ENCODE measurements around the gene SHROOM2. TPM values are rescaled to one million over a fixed set of nuclear protein-coding genes. Genes with fewer than 3 reads are reported as not detected.

Gene SHROOM2
- total RNA-seq, 4 donors from 2014 or later: 7.8 to 13.2 (median 11.2) TPM

- intact Hi-C loops (cut with DNase I): no loop called here
- H3K27me3 ChIP-seq: no peaks in the 10 kb centered on the region
- no peak overlapping the region for H3K27ac ChIP-seq
- WGBS, 2 donors: 69 to 70% methylated on average over 5 of the region's 5 CpGs
- no peaks in the 10 kb centered on the region for H3K4me1 ChIP-seq
- TF ChIP-seq, protein P1, sequence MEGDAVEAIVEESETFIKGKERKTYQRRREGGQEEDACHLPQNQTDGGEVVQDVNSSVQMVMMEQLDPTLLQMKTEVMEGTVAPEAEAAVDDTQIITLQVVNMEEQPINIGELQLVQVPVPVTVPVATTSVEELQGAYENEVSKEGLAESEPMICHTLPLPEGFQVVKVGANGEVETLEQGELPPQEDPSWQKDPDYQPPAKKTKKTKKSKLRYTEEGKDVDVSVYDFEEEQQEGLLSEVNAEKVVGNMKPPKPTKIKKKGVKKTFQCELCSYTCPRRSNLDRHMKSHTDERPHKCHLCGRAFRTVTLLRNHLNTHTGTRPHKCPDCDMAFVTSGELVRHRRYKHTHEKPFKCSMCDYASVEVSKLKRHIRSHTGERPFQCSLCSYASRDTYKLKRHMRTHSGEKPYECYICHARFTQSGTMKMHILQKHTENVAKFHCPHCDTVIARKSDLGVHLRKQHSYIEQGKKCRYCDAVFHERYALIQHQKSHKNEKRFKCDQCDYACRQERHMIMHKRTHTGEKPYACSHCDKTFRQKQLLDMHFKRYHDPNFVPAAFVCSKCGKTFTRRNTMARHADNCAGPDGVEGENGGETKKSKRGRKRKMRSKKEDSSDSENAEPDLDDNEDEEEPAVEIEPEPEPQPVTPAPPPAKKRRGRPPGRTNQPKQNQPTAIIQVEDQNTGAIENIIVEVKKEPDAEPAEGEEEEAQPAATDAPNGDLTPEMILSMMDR (IDR thresholded peaks at IDR 0.05): no peak
- TF ChIP-seq POLR2A (IDR thresholded peaks at IDR 0.05): no peak
- no peak for DNase-seq
- H3K36me3 ChIP-seq: no peaks in the 10 kb centered on the region
- H3K9me3 ChIP-seq: no peaks in the 10 kb centered on the region
- no peak overlapping the region for H3K4me3 ChIP-seq
Measured at GRCh38 chrX:9961750-9962149, 175.5 kb downstream of the SHROOM2 start.

DNA sequence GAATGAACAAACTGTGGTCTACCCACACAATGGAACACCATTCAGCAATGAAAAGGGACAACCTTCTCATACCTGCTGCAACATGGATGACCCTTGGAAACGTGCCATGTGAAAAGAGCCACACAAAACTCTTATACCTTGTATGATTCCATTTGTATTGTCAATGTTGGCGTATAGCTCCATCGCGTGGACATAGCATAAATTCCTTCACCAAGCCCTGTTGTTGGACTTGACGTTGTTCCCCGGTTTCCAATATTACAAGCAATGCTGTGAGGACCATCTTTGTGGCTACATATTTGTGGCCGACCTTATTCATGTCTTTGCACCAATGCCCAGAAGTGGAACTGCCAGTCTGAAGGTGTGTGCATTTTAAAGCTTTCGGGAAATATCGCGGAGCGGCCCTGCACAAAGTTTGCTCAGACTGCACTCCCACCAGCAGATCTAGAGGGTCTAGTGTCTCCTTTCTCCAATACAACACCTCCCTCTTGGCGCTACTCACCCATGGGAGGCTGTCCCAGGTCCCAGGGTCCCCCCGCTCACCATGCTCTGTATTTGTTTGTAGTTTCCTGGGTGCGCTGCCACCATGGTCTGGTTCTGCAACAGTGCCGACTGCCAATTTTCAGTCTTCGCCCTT lies 180.7 kb downstream of the SHROOM2 start, which contains the start of gene CLDN34:
CLDN34 (plus strand) TSS at position 584 of the 634 bp plus-strand sequence; CDS start at position 584, 0 bp downstream.
- H3K36me3 ChIP-seq: no peaks in the 10 kb centered on the region
- intact Hi-C loops (cut with DNase I): no loop called here
- no peak for DNase-seq
- no peaks in the 10 kb centered on the region for H3K4me1 ChIP-seq
- no peaks in the 10 kb centered on the region for H3K27me3 ChIP-seq
- no peaks in the 10 kb centered on the region for H3K9me3 ChIP-seq
- no peak within 1 kb of the TSS for H3K27ac ChIP-seq
- 89 to 91% methylated on average over 11 to 16 of the region's 16 CpGs for WGBS, 2 donors
- TF ChIP-seq, protein P1 (IDR thresholded peaks at IDR 0.05): no peak
- TF ChIP-seq POLR2A (IDR thresholded peaks at IDR 0.05): no peak
- no peak within 1 kb of the TSS for H3K4me3 ChIP-seq

DNA sequence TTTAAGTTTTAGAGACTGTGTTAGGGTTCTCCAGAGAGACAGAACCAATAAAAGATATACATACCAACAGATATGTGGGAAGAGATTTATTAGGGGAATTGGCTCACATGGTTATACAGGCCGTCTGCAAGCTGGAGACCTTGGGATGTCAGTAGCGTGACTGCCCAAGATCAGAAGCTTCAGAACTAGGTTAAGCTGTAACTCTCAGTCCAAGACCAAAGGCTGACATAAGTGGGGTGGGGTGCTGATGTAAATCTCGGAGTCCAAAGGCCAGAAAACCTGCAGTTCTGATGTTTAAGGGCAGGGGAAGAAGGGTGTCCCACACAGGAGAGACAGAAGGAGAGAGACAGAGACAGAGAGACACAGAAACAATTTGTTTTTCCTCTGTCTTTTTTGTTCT lies 191.4 kb downstream of the SHROOM2 start:
- intact Hi-C loops (cut with DNase I): no loop called here
- WGBS, 2 donors: 58 to 100% methylated on average over 1 to 3 of the region's 3 CpGs
- Histone ChIP-seq H3K4me3 (no peak overlapping the region), H3K4me1 (no peaks in the 10 kb centered on the region), H3K36me3 (no peaks in the 10 kb centered on the region), H3K9me3 (peaks cover 0 to 6% (median 0%) of the 10 kb centered on the region in 3 donors), H3K27ac (no peak overlapping the region), H3K27me3 (no peaks in the 10 kb centered on the region)
- TF ChIP-seq, protein P1 (IDR thresholded peaks at IDR 0.05): no peak
- TF ChIP-seq POLR2A (IDR thresholded peaks at IDR 0.05): no peak
- no peak for DNase-seq

DNA sequence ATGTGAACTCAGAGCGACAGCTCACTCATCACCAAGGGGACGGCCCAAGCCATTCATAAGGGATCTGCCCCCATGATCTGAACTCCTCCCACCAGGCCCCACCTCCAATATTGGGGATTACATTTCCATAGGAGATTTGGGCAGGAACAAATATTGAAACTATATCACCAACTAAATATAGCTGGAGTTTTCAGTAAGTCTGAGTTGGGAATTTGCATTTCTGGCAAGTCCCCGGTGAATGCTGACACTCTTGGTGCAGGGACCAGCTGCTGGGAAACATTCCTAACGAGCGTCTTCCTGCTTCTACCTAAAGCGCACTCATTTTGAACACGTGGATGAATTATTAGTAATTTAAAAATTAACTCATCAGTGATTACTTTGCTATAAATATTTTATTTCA lies 194.2 kb downstream of the SHROOM2 start:
- H3K4me1 ChIP-seq: no peaks in the 10 kb centered on the region
- H3K27ac ChIP-seq: no peak overlapping the region
- TF ChIP-seq POLR2A (IDR thresholded peaks at IDR 0.05): no peak
- H3K27me3 ChIP-seq: no peaks in the 10 kb centered on the region
- H3K4me3 ChIP-seq: no peak overlapping the region
- no peaks in the 10 kb centered on the region for H3K36me3 ChIP-seq
- 77 to 79% methylated on average over 6 to 7 of the region's 7 CpGs for whole genome bisulfite sequencing, 2 donors
- H3K9me3 ChIP-seq: no peaks in the 10 kb centered on the region
- DNase-seq: no peak
- intact Hi-C loops (cut with DNase I): no loop called here

GRCh38 chrX:9980927-9981326 lies 194.7 kb downstream of the SHROOM2 start:
- H3K27ac ChIP-seq: peak overlapping the region in 1 of 4 donors; percentile 33
- no peak for TF ChIP-seq POLR2A (IDR thresholded peaks at IDR 0.05)
- TF ChIP-seq, protein P1 (IDR thresholded peaks at IDR 0.05): no peak
- no peak overlapping the region for H3K4me3 ChIP-seq
- no peaks in the 10 kb centered on the region for H3K9me3 ChIP-seq
- H3K36me3 ChIP-seq: no peaks in the 10 kb centered on the region
- no peaks in the 10 kb centered on the region for H3K4me1 ChIP-seq
- H3K27me3 ChIP-seq: no peaks in the 10 kb centered on the region
- WGBS, 2 donors: 59 to 81% methylated on average over 4 to 5 of the region's 5 CpGs
- no peak for DNase-seq
- intact Hi-C loops (cut with DNase I): no loop called here

Measured in esophagus squamous epithelium (tissue), 5 donors.